Measurements from ENCODE around the gene CARNS1. TPM values are rescaled to one million over a fixed set of nuclear protein-coding genes. Genes with fewer than 3 reads are reported as not detected.

Gene CARNS1
- total RNA-seq, 1 donor from 2014 or later, result 1.7 TPM

- intact Hi-C loops (cut with DNase I), result loop anchor here (5.0 kb wide), 1 partner anchor 34 kb away; no protein-coding TSS in a partner anchor
- Histone ChIP-seq H3K36me3 (no peaks in the 10 kb centered on the region), H3K9me3 (no peaks in the 10 kb centered on the region), H3K27me3 (no peaks in the 10 kb centered on the region), H3K4me3 (no peak overlapping the region), H3K27ac (no peak overlapping the region), H3K4me1 (peaks cover 23% of the 10 kb centered on the region)
- TF ChIP-seq, protein P1, sequence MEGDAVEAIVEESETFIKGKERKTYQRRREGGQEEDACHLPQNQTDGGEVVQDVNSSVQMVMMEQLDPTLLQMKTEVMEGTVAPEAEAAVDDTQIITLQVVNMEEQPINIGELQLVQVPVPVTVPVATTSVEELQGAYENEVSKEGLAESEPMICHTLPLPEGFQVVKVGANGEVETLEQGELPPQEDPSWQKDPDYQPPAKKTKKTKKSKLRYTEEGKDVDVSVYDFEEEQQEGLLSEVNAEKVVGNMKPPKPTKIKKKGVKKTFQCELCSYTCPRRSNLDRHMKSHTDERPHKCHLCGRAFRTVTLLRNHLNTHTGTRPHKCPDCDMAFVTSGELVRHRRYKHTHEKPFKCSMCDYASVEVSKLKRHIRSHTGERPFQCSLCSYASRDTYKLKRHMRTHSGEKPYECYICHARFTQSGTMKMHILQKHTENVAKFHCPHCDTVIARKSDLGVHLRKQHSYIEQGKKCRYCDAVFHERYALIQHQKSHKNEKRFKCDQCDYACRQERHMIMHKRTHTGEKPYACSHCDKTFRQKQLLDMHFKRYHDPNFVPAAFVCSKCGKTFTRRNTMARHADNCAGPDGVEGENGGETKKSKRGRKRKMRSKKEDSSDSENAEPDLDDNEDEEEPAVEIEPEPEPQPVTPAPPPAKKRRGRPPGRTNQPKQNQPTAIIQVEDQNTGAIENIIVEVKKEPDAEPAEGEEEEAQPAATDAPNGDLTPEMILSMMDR (IDR thresholded peaks at IDR 0.05), result no peak
- no peak for TF ChIP-seq POLR2AphosphoS5 (IDR thresholded peaks at IDR 0.05; ENCODE audit: insufficient read depth in 1 of 2, low read depth in 1 of 2)
- DNase-seq (ENCODE audit: extremely low spot score in 2 of 2), result no peak
Observed at GRCh38 chr11:67381244-67381972, 34.1 kb upstream of the CARNS1 start.

DNA sequence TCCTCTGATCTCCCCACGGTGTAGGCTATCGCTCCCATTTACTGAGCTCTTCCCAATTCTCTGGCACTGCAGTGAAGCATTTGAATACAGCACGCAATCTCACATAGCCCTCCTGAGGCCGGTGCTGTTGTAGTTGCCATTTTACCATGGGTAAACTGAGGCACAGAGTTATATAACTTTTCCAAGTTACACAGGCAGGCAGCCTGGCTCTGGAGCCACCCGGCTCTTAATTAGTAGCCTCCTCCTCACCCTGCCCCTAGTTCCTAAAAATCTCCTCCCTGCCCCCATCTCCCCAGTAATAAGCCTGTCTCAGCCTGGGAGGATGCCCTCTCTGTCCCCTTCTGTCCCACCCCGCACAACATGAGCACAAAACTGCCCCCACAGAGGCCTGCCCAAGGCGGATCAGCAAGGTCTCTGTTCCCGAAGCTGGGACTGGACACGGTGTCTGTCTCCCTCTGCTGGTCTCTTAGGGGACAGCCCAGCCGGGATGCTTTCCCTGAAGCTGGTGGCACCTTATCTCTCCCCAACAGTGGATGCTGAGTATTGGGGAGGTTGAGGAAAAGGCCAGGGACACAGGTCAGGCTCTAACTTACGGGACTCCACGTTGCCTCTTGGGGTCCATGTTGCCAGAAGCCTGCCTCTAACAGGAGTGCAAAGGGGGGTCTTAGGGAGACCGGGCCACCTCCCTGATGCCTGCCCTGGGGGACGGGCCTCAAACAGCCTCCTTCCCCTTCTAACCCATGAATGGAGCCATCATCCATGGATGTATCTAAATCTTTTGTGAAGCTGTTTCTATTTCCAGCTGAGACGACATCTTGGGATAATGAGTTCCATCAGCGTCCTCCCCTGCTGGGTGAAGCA lies 33.0 kb upstream of the CARNS1 start:
- no peak for DNase-seq (ENCODE audit: extremely low spot score in 2 of 2)
- no peak overlapping the region for H3K27ac ChIP-seq
- TF ChIP-seq POLR2A (IDR thresholded peaks at IDR 0.05), result no peak
- TF ChIP-seq, protein P1 (IDR thresholded peaks at IDR 0.05), result peak; percentile 95 to 99 (median 98)
- TF ChIP-seq POLR2AphosphoS5 (IDR thresholded peaks at IDR 0.05; ENCODE audit: insufficient read depth in 1 of 2, low read depth in 1 of 2), result peak; percentile 21 to 62
- no peaks in the 10 kb centered on the region for H3K9me3 ChIP-seq
- H3K4me3 ChIP-seq, result no peak overlapping the region
- H3K36me3 ChIP-seq, result no peaks in the 10 kb centered on the region
- H3K27me3 ChIP-seq, result no peaks in the 10 kb centered on the region
- intact Hi-C loops (cut with DNase I), result loop anchor here (5.0 kb wide), 1 partner anchor 35 kb away; no protein-coding TSS in a partner anchor
- peaks cover 23% of the 10 kb centered on the region for H3K4me1 ChIP-seq

GRCh38 chr11:67384851-67385366 lies 30.6 kb upstream of the CARNS1 start:
- H3K27ac ChIP-seq, result no peak overlapping the region
- no peaks in the 10 kb centered on the region for H3K36me3 ChIP-seq
- H3K4me3 ChIP-seq, result no peak overlapping the region
- no peak for DNase-seq (ENCODE audit: extremely low spot score in 2 of 2)
- no peaks in the 10 kb centered on the region for H3K9me3 ChIP-seq
- peaks cover 7% of the 10 kb centered on the region for H3K4me1 ChIP-seq
- H3K27me3 ChIP-seq, result no peaks in the 10 kb centered on the region
- intact Hi-C loops (cut with DNase I), result loop anchor here (5.0 kb wide), 1 partner anchor 38 kb away; no protein-coding TSS in a partner anchor
- TF ChIP-seq, protein P1 (IDR thresholded peaks at IDR 0.05), result no peak
- TF ChIP-seq POLR2A (IDR thresholded peaks at IDR 0.05) (no peak), POLR2AphosphoS5 (IDR thresholded peaks at IDR 0.05; ENCODE audit: insufficient read depth in 1 of 2, low read depth in 1 of 2) (no peak)

DNA sequence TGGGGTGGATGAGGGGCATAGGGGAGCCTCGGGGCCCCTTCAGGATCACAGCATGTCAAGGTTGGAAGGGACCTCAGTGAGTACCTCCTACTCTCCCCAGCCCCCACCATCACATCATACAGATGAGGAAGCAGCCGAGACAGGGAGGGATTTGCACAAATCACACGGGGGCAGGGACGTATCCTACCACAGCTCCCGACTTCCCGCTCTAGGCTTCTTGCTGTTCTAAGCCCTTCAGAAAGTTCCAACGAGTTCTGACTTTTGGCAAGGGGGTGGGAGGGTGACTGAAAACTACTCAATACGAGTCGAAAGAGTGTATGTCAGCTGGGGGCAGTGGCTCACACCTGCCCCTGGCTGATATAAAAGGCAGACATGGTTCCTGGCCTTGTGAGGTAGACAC lies 28.4 kb upstream of the CARNS1 start:
- TF ChIP-seq, protein P1 (IDR thresholded peaks at IDR 0.05), result no peak
- no peaks in the 10 kb centered on the region for H3K9me3 ChIP-seq
- peaks cover 9% of the 10 kb centered on the region for H3K4me1 ChIP-seq
- no peaks in the 10 kb centered on the region for H3K36me3 ChIP-seq
- no peaks in the 10 kb centered on the region for H3K27me3 ChIP-seq
- no peak for DNase-seq (ENCODE audit: extremely low spot score in 2 of 2)
- no peak overlapping the region for H3K4me3 ChIP-seq
- intact Hi-C loops (cut with DNase I), result no loop called here
- H3K27ac ChIP-seq, result no peak overlapping the region
